Left lung (tissue), 10 donors: Measurements from ENCODE around the gene TLDC2. TPM values are rescaled to one million over a fixed set of nuclear protein-coding genes. Genes with fewer than 3 reads are reported as not detected.
A peak's percentile ranks its signal among the peaks of the same experiment; 100 is the strongest.

Source experiments
- ATAC-seq: fragments of 200-7000 bp; cut with Tn5 transposase; one replicate; pipeline ENCODE4 v1.9.1; 2020; ENCODE audit warnings: moderate library complexity
- DNase-seq, 4 donors: peaks; one replicate each; pipeline ENCODE4 v3.0.0-alpha.2; 2013 to 2020
- H3K27ac ChIP-seq, 2 donors: fragments of 200-600 bp; sonication (generic) in 1 of 2; one replicate each; pipeline versions ENCODE4 v1.5.0 to v1.8.0; 2020 to 2021
- H3K27me3 ChIP-seq, 2 donors: fragments of 200-600 bp; sonication (generic) in 1 of 2; one replicate each; pipeline versions ENCODE4 v1.5.0 to v1.8.0; 2020 to 2021
- H3K36me3 ChIP-seq, 2 donors: fragments of 200-600 bp; sonication (generic) in 1 of 2; one replicate each; pipeline versions ENCODE4 v1.5.0 to v1.8.0; 2020 to 2021
- H3K4me1 ChIP-seq, 2 donors: fragments of 200-600 bp; one replicate each; pipeline ENCODE4 v1.8.0; 2021
- H3K4me3 ChIP-seq, 2 donors: fragments of 200-600 bp; sonication (generic) in 1 of 2; one replicate each; pipeline versions ENCODE4 v1.5.0 to v1.8.0; 2020 to 2021; ENCODE audit warnings: mild to moderate bottlenecking in 1 of 2
- H3K9me3 ChIP-seq, 2 donors: fragments of 200-600 bp; sonication (generic) in 1 of 2; one replicate each; pipeline versions ENCODE4 v1.5.0 to v1.8.0; 2020 to 2021
- CTCF ChIP-seq, 2 donors: fragments of 200-600 bp; sonication (generic) in 1 of 2; IDR thresholded peaks; one replicate each; pipeline versions ENCODE4 v1.5.0 to v1.8.0; 2021; ENCODE audit warnings: antibody characterized with exemption in 2 of 2
- intact Hi-C, 2 donors: fragments of 100-400 bp; cut with DNase I; formaldehyde crosslinking; loops; one replicate each; pipeline versions ENCODE4 v1.11.2 to v1.14.2; 2022
- polyA plus RNA-seq, 6 donors: library from polyadenylated mRNA; unstranded; fragments of 120-200 nt; gene quantifications; one replicate each; pipeline ENCODE4 v1.2.1, GENCODE V29; 2013; ENCODE audit not compliant: insufficient read length in 6 of 6
- total RNA-seq, 2 donors: library from RNA; stranded (reverse); fragmentation: NEBNext Ultra II Directional; extraction: Animal tissue kit (Norgen Biotek cat#: 25700); gene quantifications; one replicate each; pipeline ENCODE4 v1.2.1, GENCODE V29; 2021
- donor health status: DM: no; HTN: yes; CAD: no.
- donor health status: DM: no; HTN: no; CAD: no.

TLDC2 gene
- total and polyA plus RNA-seq, 8 donors: 0.29 to 2.5 (median 1.6) TPM

GRCh38 chr20:36865076-36865860 is 10.7 kb upstream of the TLDC2 start:
- peaks cover 7 to 43% of the 10 kb centered on the region in 2 donors for H3K4me1 ChIP-seq
- DNase-seq (peak in 1 of 4 donors; percentile 29), ATAC-seq (no peak)
- H3K36me3 ChIP-seq: no peaks in the 10 kb centered on the region
- no peak overlapping the region for H3K27ac ChIP-seq
- H3K9me3 ChIP-seq: no peaks in the 10 kb centered on the region
- intact Hi-C loops: no loop called here
- peaks cover 0 to 34% of the 10 kb centered on the region in 2 donors for H3K27me3 ChIP-seq
- TF ChIP-seq CTCF (IDR thresholded peaks at IDR 0.05): no peak
- no peak overlapping the region for H3K4me3 ChIP-seq

GRCh38 chr20:36865861-36866149 is 10.1 kb upstream of the TLDC2 start:
- intact Hi-C loops: no loop called here
- H3K27ac ChIP-seq: no peak overlapping the region

GRCh38 chr20:36866164-36866563 is 9.8 kb upstream of the TLDC2 start:
- intact Hi-C loops: no loop called here
- Histone ChIP-seq H3K27ac (no peak overlapping the region), H3K36me3 (no peaks in the 10 kb centered on the region), H3K4me3 (no peak overlapping the region), H3K27me3 (peaks cover 0 to 34% of the 10 kb centered on the region in 2 donors), H3K9me3 (no peaks in the 10 kb centered on the region), H3K4me1 (peaks cover 7 to 34% of the 10 kb centered on the region in 2 donors)
- ATAC-seq (no peak), DNase-seq (no peak)
- TF ChIP-seq CTCF (IDR thresholded peaks at IDR 0.05): no peak

More at GRCh38 chr20:36865861-36866149, 10.1 kb upstream of the TLDC2 start:
- no peak for ATAC-seq
- Histone ChIP-seq H3K9me3 (no peaks in the 10 kb centered on the region), H3K36me3 (no peaks in the 10 kb centered on the region), H3K4me3 (no peak overlapping the region), H3K27me3 (peaks cover 0 to 34% of the 10 kb centered on the region in 2 donors), H3K4me1 (peaks cover 7 to 37% of the 10 kb centered on the region in 2 donors)
- no peak for TF ChIP-seq CTCF (IDR thresholded peaks at IDR 0.05)
- DNase-seq: no peak

GRCh38 chr20:36866681-36867495 is 9.1 kb upstream of the TLDC2 start:
- no peak for TF ChIP-seq CTCF (IDR thresholded peaks at IDR 0.05)
- H3K4me1 ChIP-seq: peaks cover 7 to 26% of the 10 kb centered on the region in 2 donors
- no peaks in the 10 kb centered on the region for H3K9me3 ChIP-seq
- no peak overlapping the region for H3K27ac ChIP-seq
- no peak for DNase-seq
- peaks cover 0 to 31% of the 10 kb centered on the region in 2 donors for H3K27me3 ChIP-seq
- intact Hi-C loops: no loop called here
- no peak for ATAC-seq
- no peaks in the 10 kb centered on the region for H3K36me3 ChIP-seq
- H3K4me3 ChIP-seq: no peak overlapping the region
